ENCODE data around the gene GPC1. TPM values are rescaled to one million over a fixed set of nuclear protein-coding genes. Genes with fewer than 3 reads are reported as not detected.

Gene GPC1
- total RNA-seq, 2 donors from 2014 or later, result 1.6 to 5.5 TPM

GRCh38 chr2:240405133-240405532 is 30.3 kb upstream of the GPC1 start:
- Mint-ChIP-seq H3K9me3 (no peaks in the 10 kb centered on the region), H3K27ac (no peak overlapping the region), H3K36me3 (no peaks in the 10 kb centered on the region)
- DNase-seq (ENCODE audit: low spot score in 2 of 2) (peak in 1 of 2 donors; percentile 28), ATAC-seq (no peak)

- Mint-ChIP-seq H3K9me3 (no peaks in the 10 kb centered on the region), H3K27ac (peak overlapping the region in 1 of 2 donors; percentile 76), H3K36me3 (no peaks in the 10 kb centered on the region)
- peak in 1 of 2 donors; percentile 28 for DNase-seq (ENCODE audit: low spot score in 2 of 2)
- no peak for ATAC-seq
Observed at GRCh38 chr2:240405684-240406313, 29.7 kb upstream of the GPC1 start.

- DNase-seq (ENCODE audit: low spot score in 2 of 2), result peak in 1 of 2 donors; percentile 23
- Mint-ChIP-seq H3K9me3 (no peaks in the 10 kb centered on the region), H3K36me3 (no peaks in the 10 kb centered on the region), H3K27ac (no peak overlapping the region)
- no peak for ATAC-seq
Observed at GRCh38 chr2:240407090-240407489, 28.4 kb upstream of the GPC1 start.

- DNase-seq (ENCODE audit: low spot score in 2 of 2), result no peak
- Mint-ChIP-seq H3K27ac (no peak overlapping the region), H3K36me3 (no peaks in the 10 kb centered on the region), H3K9me3 (no peaks in the 10 kb centered on the region)
- ATAC-seq, result no peak
Observed at GRCh38 chr2:240410004-240410403, 25.5 kb upstream of the GPC1 start.

GRCh38 chr2:240410808-240411207 is 24.7 kb upstream of the GPC1 start:
- no peak for ATAC-seq
- Mint-ChIP-seq H3K27ac (no peak overlapping the region), H3K9me3 (no peaks in the 10 kb centered on the region), H3K36me3 (no peaks in the 10 kb centered on the region)
- no peak for DNase-seq (ENCODE audit: low spot score in 2 of 2)

GRCh38 chr2:240411261-240412160 is 24.0 kb upstream of the GPC1 start:
- H3K36me3 Mint-ChIP-seq, result no peaks in the 10 kb centered on the region
- no peaks in the 10 kb centered on the region for H3K9me3 Mint-ChIP-seq
- H3K27ac Mint-ChIP-seq, result peak overlapping the region in 1 of 2 donors; percentile 44
- ATAC-seq (no peak), DNase-seq (ENCODE audit: low spot score in 2 of 2) (peak in 1 of 2 donors; percentile 44)

GRCh38 chr2:240412211-240412861 is 23.1 kb upstream of the GPC1 start:
- no peaks in the 10 kb centered on the region for H3K9me3 Mint-ChIP-seq
- DNase-seq (ENCODE audit: low spot score in 2 of 2) (no peak), ATAC-seq (no peak)
- no peak overlapping the region for H3K27ac Mint-ChIP-seq
- no peaks in the 10 kb centered on the region for H3K36me3 Mint-ChIP-seq

- ATAC-seq (no peak), DNase-seq (ENCODE audit: low spot score in 2 of 2) (peak in 1 of 2 donors; percentile 43)
- H3K9me3 Mint-ChIP-seq, result peaks cover 0 to under 1% of the 10 kb centered on the region in 2 donors
- peak overlapping the region in 1 of 2 donors; percentile 34 for H3K27ac Mint-ChIP-seq
- no peaks in the 10 kb centered on the region for H3K36me3 Mint-ChIP-seq
Observed at GRCh38 chr2:240412975-240413812, 22.3 kb upstream of the GPC1 start.

GRCh38 chr2:240413813-240414429 is 21.5 kb upstream of the GPC1 start:
- H3K27ac Mint-ChIP-seq, result no peak overlapping the region
- peak in 1 of 2 donors; percentile 44 for DNase-seq (ENCODE audit: low spot score in 2 of 2)
- ATAC-seq, result no peak

GRCh38 chr2:240416821-240417220 is 18.6 kb upstream of the GPC1 start:
- peaks cover 9 to 27% of the 10 kb centered on the region in 2 donors for H3K36me3 Mint-ChIP-seq
- no peak overlapping the region for H3K27ac Mint-ChIP-seq
- peaks cover 2 to 4% of the 10 kb centered on the region in 2 donors for H3K9me3 Mint-ChIP-seq
- no peak for DNase-seq (ENCODE audit: low spot score in 2 of 2)
- no peak for ATAC-seq

More at GRCh38 chr2:240413813-240414429, 21.5 kb upstream of the GPC1 start:
- H3K36me3 Mint-ChIP-seq, result peaks cover 0 to 7% of the 10 kb centered on the region in 2 donors
- peaks cover 2 to 4% of the 10 kb centered on the region in 2 donors for H3K9me3 Mint-ChIP-seq

- peaks cover 6 to 11% of the 10 kb centered on the region in 2 donors for H3K9me3 Mint-ChIP-seq
Observed at GRCh38 chr2:240418311-240418710, 17.2 kb upstream of the GPC1 start.

GRCh38 chr2:240419271-240419670 is 16.2 kb upstream of the GPC1 start:
- Mint-ChIP-seq H3K36me3 (peaks cover 15 to 42% of the 10 kb centered on the region in 2 donors), H3K27ac (no peak overlapping the region), H3K9me3 (peaks cover 6 to 11% of the 10 kb centered on the region in 2 donors)
- DNase-seq (ENCODE audit: low spot score in 2 of 2), result peak in 1 of 2 donors; percentile 38
- no peak for ATAC-seq

More at GRCh38 chr2:240418311-240418710, 17.2 kb upstream of the GPC1 start:
- peaks cover 15 to 35% of the 10 kb centered on the region in 2 donors for H3K36me3 Mint-ChIP-seq
- DNase-seq (ENCODE audit: low spot score in 2 of 2) (peak in 1 of 2 donors; percentile 18), ATAC-seq (no peak)
- no peak overlapping the region for H3K27ac Mint-ChIP-seq

- peaks cover 19 to 46% of the 10 kb centered on the region in 2 donors for H3K36me3 Mint-ChIP-seq
- no peak for DNase-seq (ENCODE audit: low spot score in 2 of 2)
- peaks cover 7 to 11% of the 10 kb centered on the region in 2 donors for H3K9me3 Mint-ChIP-seq
- H3K27ac Mint-ChIP-seq, result no peak overlapping the region
- no peak for ATAC-seq
Observed at GRCh38 chr2:240419723-240420122, 15.7 kb upstream of the GPC1 start.

GRCh38 chr2:240420206-240421104 is 15.0 kb upstream of the GPC1 start:
- Mint-ChIP-seq H3K27ac (no peak overlapping the region), H3K36me3 (peaks cover 23 to 54% of the 10 kb centered on the region in 2 donors), H3K9me3 (peaks cover 11% of the 10 kb centered on the region in 2 donors)
- peak in 1 of 2 donors; percentile 41 for DNase-seq (ENCODE audit: low spot score in 2 of 2)
- no peak for ATAC-seq

GRCh38 chr2:240421381-240421780 is 14.1 kb upstream of the GPC1 start:
- ATAC-seq (no peak), DNase-seq (ENCODE audit: low spot score in 2 of 2) (peak; percentile 1 to 25)
- peaks cover 18% of the 10 kb centered on the region in 2 donors for H3K9me3 Mint-ChIP-seq
- peaks cover 23 to 62% of the 10 kb centered on the region in 2 donors for H3K36me3 Mint-ChIP-seq
- H3K27ac Mint-ChIP-seq, result no peak overlapping the region
